ENCODE measurements around the gene FAM83G.
"Not testable (repeated sequence)": the region's sequence is repeated elsewhere in the genome, so short reads cannot be mapped to it uniquely, and the experiment has no call there.

- not testable (repeated sequence) for TF ChIP-seq CTCF (conservative IDR thresholded peaks at IDR 0.05; ENCODE audit: low read depth in 2 of 2); REST (IDR thresholded peaks at IDR 0.05; ENCODE audit: unreplicated experiment); EZH2 (IDR thresholded peaks at IDR 0.05; ENCODE audit: low read depth, unreplicated experiment); JUNB (IDR thresholded peaks at IDR 0.05; ENCODE audit: unreplicated experiment); POLR2AphosphoS5 (IDR thresholded peaks at IDR 0.05; ENCODE audit: low read depth); ZNF462 (CRISPR knock-in tag; IDR thresholded peaks at IDR 0.05); EZH2phosphoT487 (IDR thresholded peaks at IDR 0.05; ENCODE audit: unreplicated experiment); STAT1 (IDR thresholded peaks at IDR 0.05; ENCODE audit: unreplicated experiment); ETS1 (IDR thresholded peaks at IDR 0.05)
Measured at GRCh38 chr17:19046782-19047375, 42.3 kb upstream of the FAM83G start, which contains the start of gene GRAP.
